Fibroblast of gingiva (primary cell): ENCODE data around the gene VANGL1.

ENCODE experiments used
- DNase-seq: peaks from one replicate; pipeline ENCODE4 v3.0.0-alpha.2; 2011; ENCODE audit warnings: low read depth

VANGL1 gene

GRCh38 chr1:115744646-115745275, 103.0 kb downstream of the VANGL1 start:
- no peak for DNase-seq

- DNase-seq, result no peak
These were observed 104.4 kb downstream of the VANGL1 start for GRCh38 chr1:115746021-115746690.
